Vagina (tissue), 2 donors: ENCODE results near the gene DDR1. TPM values are rescaled to one million over a fixed set of nuclear protein-coding genes. Genes with fewer than 3 reads are reported as not detected.

ENCODE experiments used
- DNase-seq, 2 donors: peaks; one replicate each; pipeline ENCODE4 v3.0.0-alpha.2; 2017; ENCODE audit errors: extremely low spot score in 2 of 2
- H3K27ac ChIP-seq: fragments of 200-600 bp; sonication (generic); one replicate; pipeline ENCODE4 v1.5.1; 2019
- H3K27me3 ChIP-seq: fragments of 200-600 bp; sonication (generic); one replicate; pipeline ENCODE4 v1.5.1; 2019
- H3K36me3 ChIP-seq, 2 donors: fragments of 200-600 bp; sonication (generic); one replicate each; pipeline ENCODE4 v1.5.1; 2017 to 2019
- H3K4me1 ChIP-seq: fragments of 200-600 bp; sonication (generic); one replicate; pipeline ENCODE4 v1.5.1; 2019
- H3K4me3 ChIP-seq, 2 donors: fragments of 200-600 bp; sonication (generic); 1 replicate in 1 of 2; 2 replicates in 1 of 2; pipeline ENCODE4 v1.5.1; 2016 to 2019
- H3K9me3 ChIP-seq: fragments of 200-600 bp; sonication (generic); one replicate; pipeline ENCODE4 v1.5.1; 2019
- POLR2A ChIP-seq, 2 donors: fragments of 450-650 bp; IDR thresholded peaks; one replicate each; pipeline ENCODE4 v1.6.1; 2017; ENCODE audit warnings: antibody characterized with exemption in 2 of 2, mild to moderate bottlenecking in 2 of 2, moderate library complexity in 2 of 2
- POLR2AphosphoS5 ChIP-seq, 2 donors: sonication (generic); formaldehyde crosslinking; IDR thresholded peaks; one replicate each; pipeline ENCODE4 v1.9.0; 2017; ENCODE audit warnings: antibody characterized with exemption in 2 of 2, mild to moderate bottlenecking in 2 of 2, low read depth in 1 of 2; ENCODE audit not compliant: insufficient read depth in 1 of 2
- intact Hi-C: fragments of 100-400 bp; cut with DNase I; formaldehyde crosslinking; loops from one replicate; pipeline ENCODE4 v1.15.1; 2023
- total RNA-seq: library from RNA; depleted of rRNA; stranded (reverse); fragments of >200 nt; gene quantifications from one replicate; pipeline ENCODE4 v1.2.3, GENCODE V29; 2016
- TF ChIP-seq, protein P1 (sequence below), 3 experiments: fragments of 450-650 bp in 2 of 3; fragments of 200-600 bp in 1 of 3; sonication (generic) in 1 of 3; IDR thresholded peaks; one replicate each; pipeline ENCODE4 v1.5.1; 2017 to 2019; ENCODE audit warnings: antibody characterized with exemption in 3 of 3, mild to moderate bottlenecking in 2 of 3, moderate library complexity in 2 of 3

DDR1 gene
- total RNA-seq, 1 donor from 2014 or later = 71.5 TPM

DNA sequence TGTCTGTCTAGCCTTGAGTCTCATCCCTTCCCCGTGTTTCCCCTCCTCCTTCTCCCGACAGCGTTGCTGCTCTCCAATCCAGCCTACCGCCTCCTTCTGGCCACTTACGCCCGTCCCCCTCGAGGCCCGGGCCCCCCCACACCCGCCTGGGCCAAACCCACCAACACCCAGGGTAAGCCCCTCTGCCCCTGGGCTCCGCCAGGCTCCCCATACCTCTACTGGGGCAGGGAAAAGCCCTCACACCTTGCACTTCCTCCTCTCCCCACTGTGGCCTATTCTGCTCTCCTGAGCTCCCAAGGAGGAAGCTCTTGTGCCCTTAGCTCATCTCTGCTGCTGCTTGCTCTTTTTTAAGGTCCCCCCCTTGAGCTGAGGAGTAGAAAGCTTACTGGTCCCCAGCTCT lies 11.0 kb downstream of the DDR1 start:
- Histone ChIP-seq H3K27ac (no peak overlapping the region), H3K36me3 (peaks cover 0 to 79% of the 10 kb centered on the region in 2 donors), H3K9me3 (no peaks in the 10 kb centered on the region), H3K4me1 (peaks cover 4% of the 10 kb centered on the region), H3K27me3 (no peaks in the 10 kb centered on the region), H3K4me3 (no peak overlapping the region)
- TF ChIP-seq POLR2A (IDR thresholded peaks at IDR 0.05) (no peak), POLR2AphosphoS5 (IDR thresholded peaks at IDR 0.05; ENCODE audit: insufficient read depth in 1 of 2, low read depth in 1 of 2) (no peak)
- TF ChIP-seq, protein P1, sequence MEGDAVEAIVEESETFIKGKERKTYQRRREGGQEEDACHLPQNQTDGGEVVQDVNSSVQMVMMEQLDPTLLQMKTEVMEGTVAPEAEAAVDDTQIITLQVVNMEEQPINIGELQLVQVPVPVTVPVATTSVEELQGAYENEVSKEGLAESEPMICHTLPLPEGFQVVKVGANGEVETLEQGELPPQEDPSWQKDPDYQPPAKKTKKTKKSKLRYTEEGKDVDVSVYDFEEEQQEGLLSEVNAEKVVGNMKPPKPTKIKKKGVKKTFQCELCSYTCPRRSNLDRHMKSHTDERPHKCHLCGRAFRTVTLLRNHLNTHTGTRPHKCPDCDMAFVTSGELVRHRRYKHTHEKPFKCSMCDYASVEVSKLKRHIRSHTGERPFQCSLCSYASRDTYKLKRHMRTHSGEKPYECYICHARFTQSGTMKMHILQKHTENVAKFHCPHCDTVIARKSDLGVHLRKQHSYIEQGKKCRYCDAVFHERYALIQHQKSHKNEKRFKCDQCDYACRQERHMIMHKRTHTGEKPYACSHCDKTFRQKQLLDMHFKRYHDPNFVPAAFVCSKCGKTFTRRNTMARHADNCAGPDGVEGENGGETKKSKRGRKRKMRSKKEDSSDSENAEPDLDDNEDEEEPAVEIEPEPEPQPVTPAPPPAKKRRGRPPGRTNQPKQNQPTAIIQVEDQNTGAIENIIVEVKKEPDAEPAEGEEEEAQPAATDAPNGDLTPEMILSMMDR (IDR thresholded peaks at IDR 0.05) = no peak
- intact Hi-C loops = no loop called here
- no peak for DNase-seq

DNA sequence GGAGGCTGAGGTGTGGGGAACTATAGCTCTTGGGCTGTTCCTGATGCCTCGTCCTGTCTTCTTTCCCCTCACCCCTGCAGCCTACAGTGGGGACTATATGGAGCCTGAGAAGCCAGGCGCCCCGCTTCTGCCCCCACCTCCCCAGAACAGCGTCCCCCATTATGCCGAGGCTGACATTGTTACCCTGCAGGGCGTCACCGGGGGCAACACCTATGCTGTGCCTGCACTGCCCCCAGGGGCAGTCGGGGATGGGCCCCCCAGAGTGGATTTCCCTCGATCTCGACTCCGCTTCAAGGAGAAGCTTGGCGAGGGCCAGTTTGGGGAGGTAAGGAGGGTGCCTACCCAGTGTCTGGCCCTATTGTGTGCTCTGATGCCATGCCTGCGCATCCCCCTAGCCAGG lies 12.2 kb downstream of the DDR1 start:
- Histone ChIP-seq H3K36me3 (peaks cover 0 to 70% of the 10 kb centered on the region in 2 donors), H3K9me3 (no peaks in the 10 kb centered on the region), H3K4me3 (no peak overlapping the region), H3K27me3 (no peaks in the 10 kb centered on the region), H3K27ac (no peak overlapping the region), H3K4me1 (no peaks in the 10 kb centered on the region)
- no peak for DNase-seq
- TF ChIP-seq POLR2A (IDR thresholded peaks at IDR 0.05) = no peak
- TF ChIP-seq, protein P1 (IDR thresholded peaks at IDR 0.05) = no peak
- TF ChIP-seq POLR2AphosphoS5 (IDR thresholded peaks at IDR 0.05; ENCODE audit: insufficient read depth in 1 of 2, low read depth in 1 of 2) = no peak
- intact Hi-C loops = no loop called here

DNA sequence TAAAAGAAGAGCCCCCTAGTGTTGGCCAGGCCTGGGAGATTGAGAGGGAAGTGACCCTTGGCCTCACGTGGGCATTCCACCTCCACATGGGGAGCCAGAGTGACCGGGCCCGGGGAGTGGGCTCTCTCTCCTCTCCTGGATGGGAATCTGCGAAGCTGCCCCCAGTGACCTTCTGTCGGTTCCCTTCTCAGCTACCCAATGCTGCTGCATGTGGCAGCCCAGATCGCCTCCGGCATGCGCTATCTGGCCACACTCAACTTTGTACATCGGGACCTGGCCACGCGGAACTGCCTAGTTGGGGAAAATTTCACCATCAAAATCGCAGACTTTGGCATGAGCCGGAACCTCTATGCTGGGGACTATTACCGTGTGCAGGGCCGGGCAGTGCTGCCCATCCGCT lies 13.6 kb downstream of the DDR1 start:
- Histone ChIP-seq H3K27ac (no peak overlapping the region), H3K4me1 (no peaks in the 10 kb centered on the region), H3K4me3 (no peak overlapping the region), H3K9me3 (no peaks in the 10 kb centered on the region), H3K27me3 (no peaks in the 10 kb centered on the region), H3K36me3 (peaks cover 0 to 61% of the 10 kb centered on the region in 2 donors)
- intact Hi-C loops = no loop called here
- TF ChIP-seq POLR2A (IDR thresholded peaks at IDR 0.05) = no peak
- TF ChIP-seq, protein P1 (IDR thresholded peaks at IDR 0.05) = no peak
- no peak for TF ChIP-seq POLR2AphosphoS5 (IDR thresholded peaks at IDR 0.05; ENCODE audit: insufficient read depth in 1 of 2, low read depth in 1 of 2)
- no peak for DNase-seq

DNA sequence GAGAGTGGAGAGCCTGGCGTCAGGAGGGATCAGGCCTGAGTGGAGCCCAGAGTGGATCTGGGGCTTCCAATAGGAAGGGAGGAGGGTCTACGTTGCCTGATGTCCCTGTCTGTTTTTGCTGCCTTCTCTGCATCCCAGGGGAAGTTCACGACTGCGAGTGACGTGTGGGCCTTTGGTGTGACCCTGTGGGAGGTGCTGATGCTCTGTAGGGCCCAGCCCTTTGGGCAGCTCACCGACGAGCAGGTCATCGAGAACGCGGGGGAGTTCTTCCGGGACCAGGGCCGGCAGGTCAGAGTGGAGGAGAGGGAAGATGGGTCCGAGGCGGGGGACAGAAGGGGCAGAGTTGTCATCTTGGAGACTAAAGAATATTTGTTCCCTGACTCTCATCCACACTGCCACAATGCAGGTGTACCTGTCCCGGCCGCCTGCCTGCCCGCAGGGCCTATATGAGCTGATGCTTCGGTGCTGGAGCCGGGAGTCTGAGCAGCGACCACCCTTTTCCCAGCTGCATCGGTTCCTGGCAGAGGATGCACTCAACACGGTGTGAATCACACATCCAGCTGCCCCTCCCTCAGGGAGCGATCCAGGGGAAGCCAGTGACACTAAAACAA lies 14.5 kb downstream of the DDR1 start:
- no peaks in the 10 kb centered on the region for H3K9me3 ChIP-seq
- no peak for DNase-seq
- intact Hi-C loops = no loop called here
- TF ChIP-seq POLR2A (IDR thresholded peaks at IDR 0.05) (no peak), POLR2AphosphoS5 (IDR thresholded peaks at IDR 0.05; ENCODE audit: insufficient read depth in 1 of 2, low read depth in 1 of 2) (no peak)
- TF ChIP-seq, protein P1 (IDR thresholded peaks at IDR 0.05) = no peak
- H3K4me1 ChIP-seq = no peaks in the 10 kb centered on the region
- H3K27me3 ChIP-seq = no peaks in the 10 kb centered on the region
- no peak overlapping the region for H3K4me3 ChIP-seq
- peaks cover 0 to 52% of the 10 kb centered on the region in 2 donors for H3K36me3 ChIP-seq
- H3K27ac ChIP-seq = no peak overlapping the region

DNA sequence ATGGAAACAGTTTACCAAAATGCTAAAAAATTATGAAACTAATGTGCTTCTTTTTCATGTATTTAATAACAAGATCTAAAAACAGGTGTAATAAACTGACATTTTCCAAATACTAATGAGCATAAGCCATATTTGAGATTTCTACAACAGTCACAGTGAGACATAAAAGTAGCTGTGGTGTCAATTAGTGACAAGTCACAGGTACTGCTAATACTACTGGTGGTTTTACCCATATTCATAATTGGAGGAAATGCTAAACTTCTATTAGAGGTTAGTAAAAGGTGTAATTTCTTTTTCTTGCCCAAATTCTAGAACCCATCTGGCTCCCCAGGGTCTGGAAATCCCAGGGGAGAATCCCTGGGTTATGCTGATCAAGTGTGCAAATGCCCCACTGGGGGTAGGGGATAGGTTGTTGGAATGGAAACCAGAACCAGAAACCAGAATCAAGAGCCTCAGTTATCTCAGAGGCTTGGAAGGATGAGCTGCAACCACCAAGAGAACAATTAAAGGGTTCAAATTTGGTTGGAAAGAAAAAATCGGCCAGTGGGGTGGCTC lies 16.6 kb downstream of the DDR1 start:
- intact Hi-C loops = no loop called here
- peaks cover 0 to 33% of the 10 kb centered on the region in 2 donors for H3K36me3 ChIP-seq
- no peaks in the 10 kb centered on the region for H3K4me1 ChIP-seq
- no peak overlapping the region for H3K27ac ChIP-seq
- no peak for DNase-seq
- H3K27me3 ChIP-seq = no peaks in the 10 kb centered on the region
- no peaks in the 10 kb centered on the region for H3K9me3 ChIP-seq
- no peak for TF ChIP-seq POLR2A (IDR thresholded peaks at IDR 0.05)
- no peak for TF ChIP-seq POLR2AphosphoS5 (IDR thresholded peaks at IDR 0.05; ENCODE audit: insufficient read depth in 1 of 2, low read depth in 1 of 2)
- TF ChIP-seq, protein P1 (IDR thresholded peaks at IDR 0.05) = no peak
- H3K4me3 ChIP-seq = no peak overlapping the region
